AML-193 (cell line): ENCODE data around the gene PCARE.
A peak's percentile ranks its signal among the peaks of the same experiment; 100 is the strongest.
"Not testable (repeated sequence)": the region's sequence is repeated elsewhere in the genome, so short reads cannot be mapped to it uniquely, and the experiment has no call there.

Experiments
- DNase-seq, 2 experiments: peaks; one replicate each; lab custom pipeline; 2025; lab: John Stamatoyannopoulos, UW

PCARE gene

GRCh38 chr2:29096969-29097368, 22.6 kb upstream of the PCARE start:
- DNase-seq = no peak

GRCh38 chr2:29090311-29090710, 16.0 kb upstream of the PCARE start:
- not testable (repeated sequence) for DNase-seq

- no peak for DNase-seq
These were observed 10.2 kb upstream of the PCARE start for GRCh38 chr2:29084554-29084953.

GRCh38 chr2:29082804-29083495, 8.6 kb upstream of the PCARE start:
- no peak for DNase-seq

- DNase-seq = peak; percentile 62 to 78
These were observed 6.8 kb upstream of the PCARE start for GRCh38 chr2:29080886-29081743.

- no peak for DNase-seq
These were observed 5.6 kb upstream of the PCARE start for GRCh38 chr2:29079887-29080286.

GRCh38 chr2:29075894-29076705, 1.8 kb upstream of the PCARE start:
- DNase-seq = no peak

- no peak for DNase-seq
These were observed 390 bp downstream of the PCARE start for GRCh38 chr2:29073933-29074332.

- DNase-seq = no peak
These were observed 1.2 kb downstream of the PCARE start for GRCh38 chr2:29072971-29073725.

GRCh38 chr2:29072251-29072650, 2.1 kb downstream of the PCARE start:
- DNase-seq = no peak

GRCh38 chr2:29071032-29071975, 3.0 kb downstream of the PCARE start:
- DNase-seq = no peak

GRCh38 chr2:29070526-29070925, 3.8 kb downstream of the PCARE start:
- no peak for DNase-seq

- no peak for DNase-seq
These were observed 5.8 kb downstream of the PCARE start for GRCh38 chr2:29068513-29068912.

GRCh38 chr2:29066997-29067605, 7.2 kb downstream of the PCARE start:
- DNase-seq = no peak

GRCh38 chr2:29066271-29066860, 8.0 kb downstream of the PCARE start:
- peak; percentile 15 to 29 for DNase-seq

- DNase-seq = no peak
These were observed 9.1 kb downstream of the PCARE start for GRCh38 chr2:29065068-29065811.

- DNase-seq = no peak
These were observed 9.6 kb downstream of the PCARE start for GRCh38 chr2:29064746-29065067.

GRCh38 chr2:29064346-29064715, 10.0 kb downstream of the PCARE start:
- DNase-seq = no peak

- no peak for DNase-seq
These were observed 10.5 kb downstream of the PCARE start for GRCh38 chr2:29063646-29064345.
